Astrocyte (in vitro differentiated cells and primary cell): ENCODE results near the gene NLGN3. TPM values are rescaled to one million over a fixed set of nuclear protein-coding genes. Genes with fewer than 3 reads are reported as not detected.

Experiments
- DNase-seq: peaks from one replicate; pipeline ENCODE4 v3.0.0-alpha.2; 2010; ENCODE audit warnings: low read depth
- FAIRE-seq: peaks from 2 replicates; lab custom pipeline; 2011; peaks lifted over from hg19 to GRCh38; lab: Jason Lieb, UNC
- H2AFZ ChIP-seq: 2 replicates; pipeline ENCODE4 v1.6.0; 2012; ENCODE audit warnings: low read depth, low read length, inconsistent platforms
- H3K27ac ChIP-seq: 2 replicates; pipeline ENCODE4 v1.5.1; 2011; ENCODE audit warnings: low read depth, low read length, inconsistent platforms
- H3K27me3 ChIP-seq: 2 replicates; pipeline ENCODE4 v1.6.0; 2011; ENCODE audit warnings: low read length, inconsistent platforms; ENCODE audit not compliant: insufficient read depth
- H3K36me3 ChIP-seq: 2 replicates; pipeline ENCODE4 v1.5.1; 2011; ENCODE audit warnings: low read length, inconsistent platforms; ENCODE audit not compliant: insufficient read depth
- H3K4me1 ChIP-seq: 2 replicates; pipeline ENCODE4 v1.5.1; 2011; ENCODE audit warnings: low read length, inconsistent platforms; ENCODE audit not compliant: insufficient read depth
- H3K4me2 ChIP-seq: 2 replicates; pipeline ENCODE4 v1.6.0; 2012; ENCODE audit warnings: low read length, inconsistent platforms
- H3K4me3 ChIP-seq: 2 replicates; pipeline ENCODE4 v1.5.1; 2011; ENCODE audit warnings: low read depth, mild to moderate bottlenecking, low read length, inconsistent platforms; ENCODE audit not compliant: insufficient read depth
- H3K79me2 ChIP-seq: 2 replicates; pipeline ENCODE4 v1.6.0; 2012; ENCODE audit warnings: mild to moderate bottlenecking, low read length, inconsistent platforms; ENCODE audit not compliant: insufficient read depth
- H3K9ac ChIP-seq: 2 replicates; pipeline ENCODE4 v1.6.0; 2012; ENCODE audit warnings: mild to moderate bottlenecking, low read length, inconsistent platforms
- H3K9me3 ChIP-seq: 2 replicates; pipeline ENCODE4 v1.5.1; 2012; ENCODE audit warnings: low read depth, mild to moderate bottlenecking, low read length, inconsistent platforms; ENCODE audit not compliant: insufficient read depth
- H4K20me1 ChIP-seq: 2 replicates; pipeline ENCODE4 v1.6.0; 2012; ENCODE audit warnings: low read length, inconsistent platforms; ENCODE audit not compliant: insufficient read depth
- H3K27ac Mint-ChIP-seq: one replicate; pipeline ENCODE4 v1.8.0; 2021; ENCODE audit warnings: mild to moderate bottlenecking, mixed read lengths; ENCODE audit not compliant: unreplicated experiment
- H3K27me3 Mint-ChIP-seq: one replicate; pipeline ENCODE4 v1.8.0; 2021; ENCODE audit warnings: low read depth, mixed read lengths; ENCODE audit not compliant: unreplicated experiment
- H3K36me3 Mint-ChIP-seq: one replicate; pipeline ENCODE4 v1.8.0; 2021; ENCODE audit warnings: low read depth, mixed read lengths; ENCODE audit not compliant: unreplicated experiment
- H3K4me1 Mint-ChIP-seq: one replicate; pipeline ENCODE4 v1.8.0; 2021; ENCODE audit warnings: low read depth, mixed read lengths; ENCODE audit not compliant: unreplicated experiment
- H3K4me3 Mint-ChIP-seq: one replicate; pipeline ENCODE4 v1.8.0; 2021; ENCODE audit warnings: mild to moderate bottlenecking, moderate library complexity, mixed read lengths; ENCODE audit not compliant: unreplicated experiment
- H3K9me3 Mint-ChIP-seq: one replicate; pipeline ENCODE4 v1.8.0; 2021; ENCODE audit warnings: mild to moderate bottlenecking, mixed read lengths; ENCODE audit not compliant: unreplicated experiment
- EZH2 ChIP-seq: IDR thresholded peaks from 2 replicates; pipeline ENCODE4 v1.6.1; 2012; ENCODE audit warnings: mild to moderate bottlenecking, low read length, inconsistent platforms; ENCODE audit not compliant: insufficient read depth
- total RNA-seq: library from RNA; stranded (reverse); gene quantifications from 2 replicates; pipeline ENCODE4 v1.2.1, GENCODE V29; 2021
- TF ChIP-seq, protein P1 (sequence below): IDR thresholded peaks from 2 replicates; pipeline ENCODE4 v1.5.1; 2011; ENCODE audit warnings: low read depth, mild to moderate bottlenecking, inconsistent platforms, low read length, moderate library complexity; ENCODE audit not compliant: insufficient read depth

The NLGN3 gene
- total RNA-seq, 1 donor from 2014 or later, result 0.93 TPM

DNA sequence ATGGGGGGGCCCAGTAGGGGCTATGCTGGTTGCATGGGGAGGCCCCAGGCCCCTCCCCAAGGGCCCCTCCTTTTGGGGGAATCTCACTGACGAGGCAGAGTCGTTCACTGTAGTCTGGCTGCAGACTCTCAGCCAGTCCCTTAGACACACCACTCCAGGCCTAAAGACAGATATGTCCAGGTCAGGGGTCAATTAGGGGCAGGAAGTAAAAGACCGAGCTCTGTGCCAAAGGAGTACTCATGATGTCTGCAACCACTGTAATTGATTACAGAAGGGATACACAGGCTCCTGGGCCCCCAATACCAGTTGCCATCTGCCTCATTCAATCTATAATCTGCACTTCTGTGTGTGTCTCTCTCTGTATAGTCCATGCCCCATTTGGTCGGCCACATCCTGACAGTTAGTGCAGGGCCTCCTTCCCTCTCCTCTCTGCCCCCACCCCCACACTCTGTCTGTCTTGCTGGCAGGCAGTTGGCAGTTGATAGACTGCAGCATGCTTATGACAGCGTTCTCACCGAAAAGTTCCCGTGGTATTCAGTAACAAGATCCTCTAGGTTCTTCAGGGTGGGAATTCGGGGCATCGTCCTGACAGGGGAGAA is 36.8 kb upstream of the NLGN3 start:
- Histone ChIP-seq H3K4me1 (no peaks in the 10 kb centered on the region), H3K4me3 (no peak overlapping the region), H2AFZ (no peak overlapping the region), H3K9me3 (no peaks in the 10 kb centered on the region), H3K27me3 (no peaks in the 10 kb centered on the region), H3K4me2 (no peak overlapping the region), H4K20me1 (no peaks in the 10 kb centered on the region), H3K27ac (no peak overlapping the region), H3K36me3 (no peaks in the 10 kb centered on the region), H3K79me2 (no peaks in the 10 kb centered on the region), H3K9ac (no peak overlapping the region)
- H3K4me3 Mint-ChIP-seq, result no peak overlapping the region
- FAIRE-seq (no peak), DNase-seq (no peak)
- no peak overlapping the region for H3K27ac Mint-ChIP-seq
- peaks cover 30% of the 10 kb centered on the region for H3K4me1 Mint-ChIP-seq
- no peaks in the 10 kb centered on the region for H3K9me3 Mint-ChIP-seq
- TF ChIP-seq, protein P1, sequence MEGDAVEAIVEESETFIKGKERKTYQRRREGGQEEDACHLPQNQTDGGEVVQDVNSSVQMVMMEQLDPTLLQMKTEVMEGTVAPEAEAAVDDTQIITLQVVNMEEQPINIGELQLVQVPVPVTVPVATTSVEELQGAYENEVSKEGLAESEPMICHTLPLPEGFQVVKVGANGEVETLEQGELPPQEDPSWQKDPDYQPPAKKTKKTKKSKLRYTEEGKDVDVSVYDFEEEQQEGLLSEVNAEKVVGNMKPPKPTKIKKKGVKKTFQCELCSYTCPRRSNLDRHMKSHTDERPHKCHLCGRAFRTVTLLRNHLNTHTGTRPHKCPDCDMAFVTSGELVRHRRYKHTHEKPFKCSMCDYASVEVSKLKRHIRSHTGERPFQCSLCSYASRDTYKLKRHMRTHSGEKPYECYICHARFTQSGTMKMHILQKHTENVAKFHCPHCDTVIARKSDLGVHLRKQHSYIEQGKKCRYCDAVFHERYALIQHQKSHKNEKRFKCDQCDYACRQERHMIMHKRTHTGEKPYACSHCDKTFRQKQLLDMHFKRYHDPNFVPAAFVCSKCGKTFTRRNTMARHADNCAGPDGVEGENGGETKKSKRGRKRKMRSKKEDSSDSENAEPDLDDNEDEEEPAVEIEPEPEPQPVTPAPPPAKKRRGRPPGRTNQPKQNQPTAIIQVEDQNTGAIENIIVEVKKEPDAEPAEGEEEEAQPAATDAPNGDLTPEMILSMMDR, result no peak
- TF ChIP-seq EZH2, result no peak
- H3K36me3 Mint-ChIP-seq, result no peaks in the 10 kb centered on the region
- peaks cover 2% of the 10 kb centered on the region for H3K27me3 Mint-ChIP-seq

DNA sequence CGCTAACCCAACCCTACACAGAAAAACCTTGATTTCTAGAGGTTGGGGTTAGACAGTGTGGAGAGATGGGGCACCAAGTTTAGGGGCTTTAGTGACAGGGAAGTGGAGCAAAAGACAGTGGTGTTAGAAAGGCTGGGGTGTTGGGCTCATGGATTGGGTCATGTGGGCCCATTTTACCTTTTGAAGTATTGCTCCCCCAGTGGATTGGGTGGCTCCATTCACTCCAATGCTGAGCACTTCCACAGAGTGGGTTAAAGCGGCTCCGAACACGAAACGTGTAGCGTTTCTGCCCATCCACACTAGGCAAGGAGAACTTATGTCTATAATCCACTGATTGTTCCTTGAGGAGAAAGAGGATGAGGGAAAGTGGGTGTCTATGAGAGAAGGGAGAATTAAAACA is 35.6 kb upstream of the NLGN3 start:
- Mint-ChIP-seq H3K4me3 (no peak overlapping the region), H3K9me3 (no peaks in the 10 kb centered on the region)

More for the DNA sequence above, 35.6 kb upstream of the NLGN3 start:
- H3K79me2 ChIP-seq, result no peaks in the 10 kb centered on the region
- peaks cover 2% of the 10 kb centered on the region for H3K27me3 Mint-ChIP-seq
- FAIRE-seq (no peak), DNase-seq (no peak)
- no peak overlapping the region for H3K9ac ChIP-seq
- H3K36me3 Mint-ChIP-seq, result no peaks in the 10 kb centered on the region
- no peak overlapping the region for H2AFZ ChIP-seq
- H3K4me1 Mint-ChIP-seq, result peaks cover 25% of the 10 kb centered on the region
- H3K36me3 ChIP-seq, result no peaks in the 10 kb centered on the region
- H3K27ac ChIP-seq, result no peak overlapping the region
- H3K4me3 ChIP-seq, result no peak overlapping the region
- TF ChIP-seq, protein P1, result no peak
- no peak for TF ChIP-seq EZH2
- H3K27ac Mint-ChIP-seq, result no peak overlapping the region
- no peaks in the 10 kb centered on the region for H3K27me3 ChIP-seq
- no peaks in the 10 kb centered on the region for H4K20me1 ChIP-seq
- H3K4me1 ChIP-seq, result no peaks in the 10 kb centered on the region
- no peak overlapping the region for H3K4me2 ChIP-seq
- no peaks in the 10 kb centered on the region for H3K9me3 ChIP-seq
